HepG2 (cell line): ENCODE results near the gene XRCC1. TPM values are rescaled to one million over a fixed set of nuclear protein-coding genes. Genes with fewer than 3 reads are reported as not detected.
A peak's percentile ranks its signal among the peaks of the same experiment; 100 is the strongest.

ENCODE experiments used
- ATAC-seq: fragments of 200-7000 bp; cut with Tn5 transposase; 3 replicates; pipeline ENCODE4 v1.9.1; 2020; ENCODE audit warnings: mild to moderate bottlenecking, moderate library complexity
- BruUV-seq: library from RNA; stranded (reverse); fragments of 400-500 nt; replicated peaks from 2 replicates; lab custom pipeline; 2021; lab: Mats Ljungman, UMichigan
- CTCF ChIA-PET: fragments of 300-600 bp; formaldehyde crosslinking; extraction: SDS; loops from one replicate; lab custom pipeline; 2021; ENCODE audit warnings: low total read pairs, inconsistent platforms, low intra/inter-chr PET ratio; lab: Yijun Ruan, JAX
- POLR2A ChIA-PET: fragments of 350-600 bp; sonication (Branson Sonifier 250); formaldehyde crosslinking; loops from one replicate; lab custom pipeline; 2020; ENCODE audit warnings: antibody characterized with exemption, inconsistent platforms; lab: Yijun Ruan, JAX
- DNase-seq: peaks from one replicate; pipeline ENCODE4 v3.0.0-alpha.2; 2015; ENCODE audit warnings: low spot score
- FAIRE-seq: peaks from 3 replicates; lab custom pipeline; 2011; peaks lifted over from hg19 to GRCh38; lab: Jason Lieb, UNC
- H2AFZ ChIP-seq: one replicate; pipeline ENCODE4 v1.6.1; 2011; ENCODE audit warnings: low read length, inconsistent platforms
- H3K27ac ChIP-seq: fragments of 300-600 bp; 3 replicates; pipeline ENCODE4 v1.8.0; 2011; ENCODE audit warnings: mixed run types, mild to moderate bottlenecking, mixed read lengths, low read length, inconsistent platforms; ENCODE audit not compliant: insufficient read depth; ENCODE audit errors: extremely low read length
- H3K27me3 ChIP-seq, 2 experiments: fragments of 200-600 bp in 1 of 2; 2 replicates in 1 of 2; 3 replicates in 1 of 2; pipeline versions ENCODE4 v1.6.0 to v1.8.0; 2011; ENCODE audit warnings: low read length in 2 of 2, mild to moderate bottlenecking in 2 of 2, moderate library complexity in 2 of 2, inconsistent platforms in 1 of 2; ENCODE audit not compliant: insufficient read depth in 2 of 2, control insufficient read depth in 1 of 2
- H3K36me3 ChIP-seq, 2 experiments: fragments of 200-600 bp in 1 of 2; replicated peaks in 1 of 2; 2 replicates in 1 of 2; 3 replicates in 1 of 2; pipeline versions ENCODE4 v1.5.1 to v1.8.0; 2011; ENCODE audit warnings: low read length in 2 of 2, inconsistent platforms in 1 of 2; ENCODE audit not compliant: insufficient read depth in 2 of 2, control insufficient read depth in 1 of 2
- H3K4me1 ChIP-seq: 2 replicates; pipeline ENCODE4 v1.5.1; 2012; ENCODE audit warnings: low read length, inconsistent platforms; ENCODE audit not compliant: insufficient read depth
- H3K4me2 ChIP-seq: 2 replicates; pipeline ENCODE4 v1.6.0; 2011; ENCODE audit warnings: low read depth, low read length, inconsistent platforms
- H3K4me3 ChIP-seq, 3 experiments: fragments of 200-600 bp in 1 of 3; sonication (generic), shearing (Covaris generic) in 1 of 3; replicated peaks in 1 of 3; 2 replicates each; pipeline ENCODE4 v1.5.1; 2011 to 2016; ENCODE audit warnings: low read length in 3 of 3, inconsistent platforms in 2 of 3, low read depth in 2 of 3, mild to moderate bottlenecking in 2 of 3, control low read depth in 1 of 3, mixed read lengths in 1 of 3; ENCODE audit not compliant: insufficient read depth in 1 of 3
- H3K79me2 ChIP-seq: one replicate; pipeline ENCODE4 v1.6.1; 2011; ENCODE audit warnings: low read length, inconsistent platforms; ENCODE audit not compliant: insufficient read depth
- H3K9ac ChIP-seq: 2 replicates; pipeline ENCODE4 v1.6.0; 2011; ENCODE audit warnings: mild to moderate bottlenecking, low read depth, low read length, inconsistent platforms; ENCODE audit not compliant: insufficient read depth
- H3K9me3 ChIP-seq: 2 replicates; pipeline ENCODE4 v1.5.1; 2012; ENCODE audit warnings: mild to moderate bottlenecking, low read length
- H4K20me1 ChIP-seq: 2 replicates; pipeline ENCODE4 v1.6.0; 2011; ENCODE audit warnings: inconsistent platforms, mild to moderate bottlenecking, low read length, moderate library complexity; ENCODE audit not compliant: insufficient read depth
- LCORL ChIP-seq, 2 experiments: fragments of 450-650 bp in 1 of 2; sonication (generic) in 1 of 2; formaldehyde crosslinking in 1 of 2; IDR thresholded peaks; 2 replicates each; pipeline versions ENCODE4 v1.5.0 to v1.6.1; 2017 to 2020; ENCODE audit warnings: antibody characterized with exemption in 1 of 2, missing genetic modification reagents in 1 of 2
- RAD21 ChIP-seq: fragments of 450-650 bp; formaldehyde crosslinking; IDR thresholded peaks from 2 replicates; pipeline ENCODE4 v1.5.0; 2020; ENCODE audit warnings: mild to moderate bottlenecking
- SAP130 ChIP-seq: IDR thresholded peaks from 2 replicates; pipeline ENCODE4 v1.6.1; 2016; ENCODE audit warnings: low read depth
- SATB2 ChIP-seq: sonication (generic); formaldehyde crosslinking; IDR thresholded peaks from 2 replicates; pipeline ENCODE4 v1.5.0; 2020; ENCODE audit warnings: missing genetic modification reagents
- SMARCE1 ChIP-seq: fragments of 450-650 bp; IDR thresholded peaks from 2 replicates; pipeline ENCODE4 v1.6.1; 2017; ENCODE audit warnings: borderline replicate concordance
- SMC3 ChIP-seq: IDR thresholded peaks from 2 replicates; pipeline ENCODE4 v1.6.1; 2011; ENCODE audit warnings: low read length, improper control_type of control experiment
- SRSF4 ChIP-seq: fragments of 200-400 bp; formaldehyde crosslinking; IDR thresholded peaks from one replicate; pipeline ENCODE4 v1.6.1; 2018; ENCODE audit warnings: mild to moderate bottlenecking, low read depth, low read length, moderate library complexity; ENCODE audit not compliant: poor library complexity, severe bottlenecking
- TBX3 ChIP-seq: fragments of 450-650 bp; IDR thresholded peaks from 2 replicates; pipeline ENCODE4 v1.6.1; 2017; ENCODE audit warnings: antibody characterized with exemption, mild to moderate bottlenecking, inconsistent platforms, borderline replicate concordance
- THAP11 ChIP-seq: IDR thresholded peaks from 2 replicates; pipeline ENCODE4 v1.6.1; 2016; ENCODE audit warnings: missing biosample characterization, missing genetic modification reagents
- ZNF264 ChIP-seq: sonication (generic); formaldehyde crosslinking; IDR thresholded peaks from 2 replicates; pipeline ENCODE4 v1.4.0; 2020; ENCODE audit warnings: missing genetic modification reagents
- ZNF335 ChIP-seq: sonication (generic); formaldehyde crosslinking; IDR thresholded peaks from 2 replicates; pipeline ENCODE4 v1.4.0; 2020; ENCODE audit warnings: missing genetic modification reagents
- ZNF616 ChIP-seq: sonication (generic); formaldehyde crosslinking; IDR thresholded peaks from 2 replicates; pipeline ENCODE4 v1.5.0; 2020; ENCODE audit warnings: low read depth, mild to moderate bottlenecking, missing genetic modification reagents
- ZSCAN25 ChIP-seq: sonication (generic); formaldehyde crosslinking; IDR thresholded peaks from 2 replicates; pipeline ENCODE4 v1.8.0; 2022; ENCODE audit warnings: mild to moderate bottlenecking, missing genetic modification reagents
- WGBS: methylation state at CpG from one replicate; pipeline ENCODE4 v1.1.6; 2017; ENCODE audit warnings: low lambda C conversion rate; 5-methylcytosine and 5-hydroxymethylcytosine counted together
- in situ Hi-C: cut with HindIII; loops from 2 replicates; pipeline ENCODE4 v1.10.0; 2017; ENCODE audit warnings: low pct_unique_long_range_greater_than_20kb; ENCODE audit not compliant: extremely low pct_ligation_motif_present
- intact Hi-C: fragments of 100-400 bp; cut with micrococcal nuclease; formaldehyde crosslinking; loops from one replicate; pipeline ENCODE4 v1.10.0; 2022; ENCODE audit not compliant: unreplicated experiment
- polyA plus RNA-seq, 8 experiments: library from polyadenylated mRNA; depleted of rRNA in 3 of 8; stranded (reverse) in 7 of 8; unstranded in 1 of 8; fragments of >200 nt; fragmentation: Illumina TruSeq in 4 of 8; extraction: Trizol in 4 of 8; gene quantifications; 2 replicates each; pipeline versions ENCODE4 v1.2.1 to v1.2.3, GENCODE V29; 2011 to 2016; ENCODE audit warnings: low read depth in 4 of 8, missing spikeins in 1 of 8, mixed read lengths in 1 of 8; ENCODE audit not compliant: insufficient read depth in 1 of 8
- total RNA-seq, 5 experiments: library from RNA; depleted of rRNA; stranded (reverse); fragments of >200 nt; fragmentation: Illumina TruSeq; extraction: Trizol; gene quantifications; 2 replicates each; pipeline ENCODE4 v1.2.3, GENCODE V29; 2016; ENCODE audit warnings: low read depth in 1 of 5
- TF ChIP-seq, protein P1 (sequence below): sonication (generic); formaldehyde crosslinking; IDR thresholded peaks from 2 replicates; pipeline ENCODE4 v1.5.0; 2020; ENCODE audit warnings: mild to moderate bottlenecking, missing genetic modification reagents, borderline replicate concordance
- TF ChIP-seq, protein P2 (sequence below): sonication (generic); formaldehyde crosslinking; IDR thresholded peaks from 2 replicates; pipeline ENCODE4 v1.5.0; 2020; ENCODE audit warnings: mild to moderate bottlenecking, missing genetic modification reagents, moderate library complexity
- TF ChIP-seq, protein P3 (sequence below): sonication (generic); formaldehyde crosslinking; IDR thresholded peaks from 2 replicates; pipeline ENCODE4 v1.5.1; 2020; ENCODE audit warnings: missing genetic modification reagents, mild to moderate bottlenecking, borderline replicate concordance

Gene XRCC1
- total and polyA plus RNA-seq, 2 of the 13 experiments (the other 11 are each of a cell fraction or from before 2014, with no cell fraction given) = 24.7 to 26.3 TPM

DNA sequence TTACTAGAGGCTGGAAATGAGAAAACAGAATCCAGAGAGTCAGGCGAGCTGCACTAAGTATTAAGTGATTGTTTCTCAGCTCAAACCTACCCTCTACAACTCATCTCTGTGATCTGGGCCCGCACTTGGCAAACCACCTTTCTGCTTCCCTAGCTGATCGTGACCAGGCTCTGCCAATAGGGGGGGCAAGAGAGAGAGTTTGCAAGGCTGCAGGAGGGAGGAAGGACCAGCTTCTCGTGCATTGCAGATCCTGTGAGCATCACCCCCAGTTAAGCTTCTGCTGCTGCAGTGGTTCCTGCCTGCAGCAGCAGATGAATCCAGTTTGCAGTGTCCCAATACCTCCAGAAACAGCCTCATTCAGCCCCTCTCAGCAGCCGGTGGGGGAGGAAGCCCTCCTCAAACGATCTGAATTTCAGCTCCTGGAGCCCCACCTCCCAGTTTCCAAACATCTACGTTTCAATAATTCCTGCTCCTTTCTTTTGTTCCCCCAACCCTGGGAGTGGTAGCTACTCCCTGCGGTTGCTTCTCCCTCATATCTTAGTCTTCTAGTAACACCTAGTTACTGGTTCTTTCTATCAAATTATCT, 20.0 kb downstream of the XRCC1 start:
- no peaks in the 10 kb centered on the region for H3K79me2 ChIP-seq
- no peak overlapping the region for H2AFZ ChIP-seq
- H4K20me1 ChIP-seq = no peaks in the 10 kb centered on the region
- no peaks in the 10 kb centered on the region for H3K27me3 ChIP-seq
- no peak overlapping the region for H3K4me3 ChIP-seq
- H3K9ac ChIP-seq = no peak overlapping the region
- WGBS = 73% methylated on average over 8 of the region's 8 CpGs
- peak; percentile 88 for ATAC-seq
- intact Hi-C loops (loop anchor here (1.0 kb wide), 1 partner anchor 97 kb away; no protein-coding TSS in a partner anchor), in situ Hi-C loops (loop anchor here (5.0 kb wide), 1 partner anchor 97 kb away; no protein-coding TSS in a partner anchor)
- no peak overlapping the region for H3K27ac ChIP-seq
- ChIA-PET POLR2A (interaction anchor here (1.0 to 1.3 kb wide), 2 partner anchors 20 to 96 kb away, joined by 3 read pairs; partner anchors contain the start of genes PINLYP and XRCC1), CTCF (interaction anchor here (1.0 to 1.9 kb wide), 4 partner anchors 39 to 109 kb away, joined by 3 to 14 read pairs (median 8); no protein-coding TSS in a partner anchor)
- DNase-seq = peak; percentile 62
- H3K4me1 ChIP-seq = no peaks in the 10 kb centered on the region
- H3K4me2 ChIP-seq = no peak overlapping the region
- no TSS peak for BruUV-seq
- peak; percentile 73 for FAIRE-seq
- H3K36me3 ChIP-seq = peaks cover 18 to 48% of the 10 kb centered on the region in 2 experiments
- no peaks in the 10 kb centered on the region for H3K9me3 ChIP-seq
- TF ChIP-seq SATB2 (CRISPR knock-in tag) (no peak), TBX3 (no peak), RAD21 (CRISPR knock-in tag) (0 out of 2 replicates have a peak, but pooled peaks have one; percentile 36), SRSF4 (no peak), ZNF335 (0 out of 2 replicates have a peak, but pooled peaks have one; percentile 35), SMC3 (peak; percentile 67), ZNF264 (CRISPR knock-in tag) (no peak), SMARCE1 (no peak), SAP130 (CRISPR knock-in tag) (0 out of 2 replicates have a peak, but pooled peaks have one; percentile 11), THAP11 (CRISPR knock-in tag) (peak; percentile 33; the same call in 1 of the 2 replicates), ZSCAN25 (CRISPR knock-in tag) (no peak), LCORL (IDR thresholded peaks at IDR 0.05) (no peak), LCORL (CRISPR knock-in tag; IDR thresholded peaks at IDR 0.05) (no peak), ZNF616 (CRISPR knock-in tag) (no peak)
- TF ChIP-seq, protein P1, sequence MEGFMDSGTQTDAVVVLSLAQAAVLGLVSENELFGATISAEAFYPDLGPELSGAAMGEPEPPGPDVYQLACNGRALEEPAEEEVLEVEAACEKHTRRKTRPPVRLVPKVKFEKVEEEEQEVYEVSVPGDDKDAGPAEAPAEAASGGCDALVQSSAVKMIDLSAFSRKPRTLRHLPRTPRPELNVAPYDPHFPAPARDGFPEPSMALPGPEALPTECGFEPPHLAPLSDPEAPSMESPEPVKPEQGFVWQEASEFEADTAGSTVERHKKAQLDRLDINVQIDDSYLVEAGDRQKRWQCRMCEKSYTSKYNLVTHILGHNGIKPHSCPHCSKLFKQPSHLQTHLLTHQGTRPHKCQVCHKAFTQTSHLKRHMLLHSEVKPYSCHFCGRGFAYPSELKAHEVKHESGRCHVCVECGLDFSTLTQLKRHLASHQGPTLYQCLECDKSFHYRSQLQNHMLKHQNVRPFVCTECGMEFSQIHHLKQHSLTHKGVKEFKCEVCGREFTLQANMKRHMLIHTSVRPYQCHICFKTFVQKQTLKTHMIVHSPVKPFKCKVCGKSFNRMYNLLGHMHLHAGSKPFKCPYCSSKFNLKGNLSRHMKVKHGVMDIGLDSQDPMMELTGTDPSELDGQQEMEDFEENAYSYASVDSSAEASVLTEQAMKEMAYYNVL (CRISPR knock-in tag) = no peak
- TF ChIP-seq, protein P2, sequence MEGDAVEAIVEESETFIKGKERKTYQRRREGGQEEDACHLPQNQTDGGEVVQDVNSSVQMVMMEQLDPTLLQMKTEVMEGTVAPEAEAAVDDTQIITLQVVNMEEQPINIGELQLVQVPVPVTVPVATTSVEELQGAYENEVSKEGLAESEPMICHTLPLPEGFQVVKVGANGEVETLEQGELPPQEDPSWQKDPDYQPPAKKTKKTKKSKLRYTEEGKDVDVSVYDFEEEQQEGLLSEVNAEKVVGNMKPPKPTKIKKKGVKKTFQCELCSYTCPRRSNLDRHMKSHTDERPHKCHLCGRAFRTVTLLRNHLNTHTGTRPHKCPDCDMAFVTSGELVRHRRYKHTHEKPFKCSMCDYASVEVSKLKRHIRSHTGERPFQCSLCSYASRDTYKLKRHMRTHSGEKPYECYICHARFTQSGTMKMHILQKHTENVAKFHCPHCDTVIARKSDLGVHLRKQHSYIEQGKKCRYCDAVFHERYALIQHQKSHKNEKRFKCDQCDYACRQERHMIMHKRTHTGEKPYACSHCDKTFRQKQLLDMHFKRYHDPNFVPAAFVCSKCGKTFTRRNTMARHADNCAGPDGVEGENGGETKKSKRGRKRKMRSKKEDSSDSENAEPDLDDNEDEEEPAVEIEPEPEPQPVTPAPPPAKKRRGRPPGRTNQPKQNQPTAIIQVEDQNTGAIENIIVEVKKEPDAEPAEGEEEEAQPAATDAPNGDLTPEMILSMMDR (CRISPR knock-in tag) = peak; percentile 84
- TF ChIP-seq, protein P3, sequence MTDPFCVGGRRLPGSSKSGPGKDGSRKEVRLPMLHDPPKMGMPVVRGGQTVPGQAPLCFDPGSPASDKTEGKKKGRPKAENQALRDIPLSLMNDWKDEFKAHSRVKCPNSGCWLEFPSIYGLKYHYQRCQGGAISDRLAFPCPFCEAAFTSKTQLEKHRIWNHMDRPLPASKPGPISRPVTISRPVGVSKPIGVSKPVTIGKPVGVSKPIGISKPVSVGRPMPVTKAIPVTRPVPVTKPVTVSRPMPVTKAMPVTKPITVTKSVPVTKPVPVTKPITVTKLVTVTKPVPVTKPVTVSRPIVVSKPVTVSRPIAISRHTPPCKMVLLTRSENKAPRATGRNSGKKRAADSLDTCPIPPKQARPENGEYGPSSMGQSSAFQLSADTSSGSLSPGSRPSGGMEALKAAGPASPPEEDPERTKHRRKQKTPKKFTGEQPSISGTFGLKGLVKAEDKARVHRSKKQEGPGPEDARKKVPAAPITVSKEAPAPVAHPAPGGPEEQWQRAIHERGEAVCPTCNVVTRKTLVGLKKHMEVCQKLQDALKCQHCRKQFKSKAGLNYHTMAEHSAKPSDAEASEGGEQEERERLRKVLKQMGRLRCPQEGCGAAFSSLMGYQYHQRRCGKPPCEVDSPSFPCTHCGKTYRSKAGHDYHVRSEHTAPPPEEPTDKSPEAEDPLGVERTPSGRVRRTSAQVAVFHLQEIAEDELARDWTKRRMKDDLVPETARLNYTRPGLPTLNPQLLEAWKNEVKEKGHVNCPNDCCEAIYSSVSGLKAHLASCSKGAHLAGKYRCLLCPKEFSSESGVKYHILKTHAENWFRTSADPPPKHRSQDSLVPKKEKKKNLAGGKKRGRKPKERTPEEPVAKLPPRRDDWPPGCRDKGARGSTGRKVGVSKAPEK (CRISPR knock-in tag) = no peak
